Measurements from ENCODE around the gene GARS1.

Gene GARS1

DNA sequence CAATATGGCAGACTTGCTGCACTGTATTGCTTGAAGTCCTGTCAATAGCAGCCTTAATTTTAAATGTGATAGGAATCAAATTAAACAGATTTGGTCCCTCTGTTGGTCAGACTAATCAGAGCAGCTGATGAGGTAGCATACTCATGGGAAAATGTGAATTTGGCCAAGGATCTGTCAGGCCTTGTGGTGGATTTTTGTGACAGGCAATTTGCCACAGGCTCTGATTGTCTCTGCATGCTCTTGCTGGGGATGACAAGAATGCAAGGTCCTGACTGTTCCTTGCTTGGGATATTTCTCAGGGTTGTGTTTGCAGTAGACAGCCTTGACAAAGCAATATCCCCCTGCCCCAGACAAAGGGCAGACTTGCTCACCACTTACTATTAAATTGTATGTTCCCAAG lies 41.5 kb upstream of the GARS1 start:
- TF ChIP-seq, protein P1, sequence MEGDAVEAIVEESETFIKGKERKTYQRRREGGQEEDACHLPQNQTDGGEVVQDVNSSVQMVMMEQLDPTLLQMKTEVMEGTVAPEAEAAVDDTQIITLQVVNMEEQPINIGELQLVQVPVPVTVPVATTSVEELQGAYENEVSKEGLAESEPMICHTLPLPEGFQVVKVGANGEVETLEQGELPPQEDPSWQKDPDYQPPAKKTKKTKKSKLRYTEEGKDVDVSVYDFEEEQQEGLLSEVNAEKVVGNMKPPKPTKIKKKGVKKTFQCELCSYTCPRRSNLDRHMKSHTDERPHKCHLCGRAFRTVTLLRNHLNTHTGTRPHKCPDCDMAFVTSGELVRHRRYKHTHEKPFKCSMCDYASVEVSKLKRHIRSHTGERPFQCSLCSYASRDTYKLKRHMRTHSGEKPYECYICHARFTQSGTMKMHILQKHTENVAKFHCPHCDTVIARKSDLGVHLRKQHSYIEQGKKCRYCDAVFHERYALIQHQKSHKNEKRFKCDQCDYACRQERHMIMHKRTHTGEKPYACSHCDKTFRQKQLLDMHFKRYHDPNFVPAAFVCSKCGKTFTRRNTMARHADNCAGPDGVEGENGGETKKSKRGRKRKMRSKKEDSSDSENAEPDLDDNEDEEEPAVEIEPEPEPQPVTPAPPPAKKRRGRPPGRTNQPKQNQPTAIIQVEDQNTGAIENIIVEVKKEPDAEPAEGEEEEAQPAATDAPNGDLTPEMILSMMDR (IDR thresholded peaks at IDR 0.05; ENCODE audit: borderline replicate concordance, insufficient read depth, low read depth, low read length) = no peak
- H3K4me3 ChIP-seq (ENCODE audit: low read depth, low read length) = no peak overlapping the region

DNA sequence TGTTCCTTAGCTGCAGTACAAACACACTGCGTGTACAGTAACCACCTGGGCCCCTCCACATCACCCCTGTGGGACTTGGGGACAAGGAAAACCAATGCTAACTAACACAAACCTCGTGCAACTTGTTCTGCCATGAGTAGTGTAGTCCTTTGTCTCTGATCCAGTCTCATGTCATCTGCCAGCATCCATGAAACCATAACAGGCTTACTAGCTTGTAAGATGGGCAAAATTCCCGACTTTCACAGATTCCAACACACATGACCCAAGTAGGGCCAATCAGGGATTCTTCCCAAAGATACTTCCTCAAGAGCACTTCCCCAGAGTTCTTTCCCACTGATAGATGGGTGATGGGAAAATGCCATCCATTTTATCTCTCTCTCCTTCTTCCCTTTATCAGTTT lies 41.1 kb upstream of the GARS1 start:
- no peak overlapping the region for H3K4me3 ChIP-seq (ENCODE audit: low read depth, low read length)
- TF ChIP-seq, protein P1 (IDR thresholded peaks at IDR 0.05; ENCODE audit: borderline replicate concordance, insufficient read depth, low read depth, low read length) = no peak

DNA sequence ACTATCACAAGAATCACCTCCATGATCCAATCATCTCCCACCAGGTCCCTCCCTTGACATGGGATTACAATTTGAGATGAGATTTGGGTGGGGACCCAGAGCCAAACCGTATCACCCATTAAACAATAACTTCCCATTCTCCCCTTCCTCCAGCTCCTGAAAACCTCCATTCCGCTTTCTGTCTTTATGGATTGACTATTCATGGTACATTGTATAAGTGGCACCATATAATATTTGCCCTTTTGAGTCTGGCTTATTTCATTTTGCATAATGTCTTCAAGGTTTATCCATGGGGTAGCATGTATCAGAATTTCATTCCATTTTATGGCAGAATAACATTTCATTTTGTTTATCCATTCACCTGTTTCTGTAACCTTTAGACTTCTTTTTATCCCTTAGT lies 39.2 kb upstream of the GARS1 start:
- TF ChIP-seq, protein P1 (IDR thresholded peaks at IDR 0.05; ENCODE audit: borderline replicate concordance, insufficient read depth, low read depth, low read length) = no peak
- H3K4me3 ChIP-seq (ENCODE audit: low read depth, low read length) = no peak overlapping the region

DNA sequence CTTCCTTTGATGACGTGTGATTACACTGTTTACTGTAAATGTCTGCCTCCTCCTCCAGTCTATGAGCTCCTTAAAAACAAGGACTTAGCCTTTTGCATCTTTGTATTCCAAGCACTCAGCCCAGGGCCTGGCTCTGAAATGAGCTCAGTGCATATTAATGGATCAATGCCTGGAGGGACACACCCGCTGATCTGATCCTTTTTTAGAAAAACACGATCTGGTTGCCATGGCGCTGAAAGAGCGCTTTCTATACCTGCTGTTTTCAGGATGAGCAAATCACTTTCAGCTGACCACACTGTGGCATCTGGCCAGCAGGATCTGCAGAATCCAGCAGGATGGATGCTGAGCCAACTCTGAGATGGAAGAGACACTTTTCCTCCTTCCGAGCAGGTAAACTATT lies 37.8 kb upstream of the GARS1 start:
- TF ChIP-seq, protein P1 (IDR thresholded peaks at IDR 0.05; ENCODE audit: borderline replicate concordance, insufficient read depth, low read depth, low read length) = no peak
- no peak overlapping the region for H3K4me3 ChIP-seq (ENCODE audit: low read depth, low read length)

DNA sequence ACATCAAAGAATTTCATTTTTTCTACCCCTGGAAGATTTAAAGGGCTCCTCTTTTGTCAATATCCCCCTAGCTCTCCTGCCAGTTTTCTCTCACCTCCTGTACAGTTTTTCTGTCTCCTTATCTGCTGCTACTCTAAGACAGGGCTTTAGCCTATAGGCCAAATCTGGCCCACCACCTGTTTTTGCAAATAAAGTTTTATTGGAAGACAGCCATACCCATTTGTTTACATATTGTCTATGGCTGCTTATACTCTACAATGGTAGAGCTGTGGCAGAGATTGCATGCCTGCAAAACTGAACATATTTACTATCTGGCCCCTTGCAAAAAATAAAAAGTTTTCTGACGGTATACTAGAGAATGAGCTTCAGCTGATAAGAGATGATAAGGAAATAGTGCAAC lies 37.4 kb upstream of the GARS1 start:
- TF ChIP-seq, protein P1 (IDR thresholded peaks at IDR 0.05; ENCODE audit: borderline replicate concordance, insufficient read depth, low read depth, low read length) = no peak
- no peak overlapping the region for H3K4me3 ChIP-seq (ENCODE audit: low read depth, low read length)

DNA sequence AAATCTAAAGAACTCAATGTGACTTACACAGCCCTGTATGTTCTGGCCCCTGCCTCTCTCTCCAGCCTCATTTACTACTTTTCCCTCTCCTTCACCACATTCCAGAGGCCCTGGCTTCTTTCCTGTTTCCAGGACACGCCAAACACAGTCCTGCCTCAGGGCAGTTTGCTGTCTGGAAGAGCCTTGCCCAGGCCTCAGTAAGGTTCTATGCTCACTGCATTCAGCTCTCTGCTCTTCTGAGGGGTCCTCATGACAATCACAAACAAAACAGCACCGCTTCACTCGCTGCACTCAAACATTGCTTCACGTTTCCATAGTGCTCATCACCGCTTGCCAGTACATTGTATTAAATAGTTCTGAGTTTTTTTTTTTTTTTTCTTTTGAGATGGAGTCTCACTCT lies 35.1 kb upstream of the GARS1 start:
- TF ChIP-seq, protein P1 (IDR thresholded peaks at IDR 0.05; ENCODE audit: borderline replicate concordance, insufficient read depth, low read depth, low read length) = no peak
- H3K4me3 ChIP-seq (ENCODE audit: low read depth, low read length) = no peak overlapping the region

DNA sequence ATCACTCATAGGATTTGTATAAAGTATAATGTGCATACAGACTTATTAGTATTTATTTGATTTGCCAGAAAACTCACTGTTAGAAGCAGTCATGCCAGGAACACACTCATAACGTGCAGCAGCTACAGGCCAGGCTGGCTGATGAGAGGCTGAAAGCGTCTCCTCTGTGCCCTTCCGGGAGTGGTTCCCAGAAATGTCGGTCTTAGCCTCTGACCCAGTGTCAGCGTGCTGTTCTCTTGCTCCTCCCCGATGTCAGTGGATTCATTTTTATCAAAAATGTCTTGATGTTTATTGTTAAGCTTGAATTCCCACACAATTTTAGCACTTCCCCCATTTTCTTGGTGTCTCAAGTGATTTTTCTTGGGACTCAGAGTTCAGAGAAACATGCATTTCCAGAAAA lies 33.3 kb upstream of the GARS1 start:
- no peak overlapping the region for H3K4me3 ChIP-seq (ENCODE audit: low read depth, low read length)
- TF ChIP-seq, protein P1 (IDR thresholded peaks at IDR 0.05; ENCODE audit: borderline replicate concordance, insufficient read depth, low read depth, low read length) = no peak

Data from GM12875 (cell line).